NB4 (cell line): ENCODE data around the gene CDRT15.

ENCODE experiments used
- POLR2A ChIP-seq: IDR thresholded peaks from 2 replicates; pipeline ENCODE4 v1.6.1; 2011; ENCODE audit warnings: mild to moderate bottlenecking; ENCODE audit not compliant: insufficient read length; ENCODE audit errors: extremely low read depth
- TF ChIP-seq, protein P1 (sequence below): IDR thresholded peaks from one replicate; pipeline ENCODE4 v1.5.1; 2012; ENCODE audit warnings: low read depth, low read length
- TF ChIP-seq, protein P2 (sequence below): IDR thresholded peaks from 2 replicates; pipeline ENCODE4 v1.6.1; 2011; ENCODE audit warnings: low read depth, low read length

DNA sequence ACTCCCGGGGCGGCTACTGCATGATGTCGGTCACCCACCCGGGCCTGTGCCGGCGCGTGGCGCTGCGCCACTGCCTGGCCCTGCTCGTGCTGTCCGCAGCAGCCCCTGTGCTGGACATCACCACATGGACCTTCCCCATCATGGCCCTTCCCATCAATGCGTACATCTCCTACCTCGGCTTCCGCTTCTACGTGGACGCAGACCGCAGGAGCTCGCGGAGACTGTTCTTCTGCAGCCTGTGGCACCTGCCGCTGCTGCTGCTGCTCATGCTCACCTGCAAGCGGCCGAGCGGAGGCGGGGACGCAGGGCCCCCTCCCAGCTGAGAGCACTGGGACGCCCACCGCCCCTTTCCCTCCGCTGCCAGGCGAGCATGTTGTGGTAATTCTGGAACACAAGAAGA is 29.8 kb downstream of the CDRT15 start:
- no peak for TF ChIP-seq POLR2A
- TF ChIP-seq, protein P1, sequence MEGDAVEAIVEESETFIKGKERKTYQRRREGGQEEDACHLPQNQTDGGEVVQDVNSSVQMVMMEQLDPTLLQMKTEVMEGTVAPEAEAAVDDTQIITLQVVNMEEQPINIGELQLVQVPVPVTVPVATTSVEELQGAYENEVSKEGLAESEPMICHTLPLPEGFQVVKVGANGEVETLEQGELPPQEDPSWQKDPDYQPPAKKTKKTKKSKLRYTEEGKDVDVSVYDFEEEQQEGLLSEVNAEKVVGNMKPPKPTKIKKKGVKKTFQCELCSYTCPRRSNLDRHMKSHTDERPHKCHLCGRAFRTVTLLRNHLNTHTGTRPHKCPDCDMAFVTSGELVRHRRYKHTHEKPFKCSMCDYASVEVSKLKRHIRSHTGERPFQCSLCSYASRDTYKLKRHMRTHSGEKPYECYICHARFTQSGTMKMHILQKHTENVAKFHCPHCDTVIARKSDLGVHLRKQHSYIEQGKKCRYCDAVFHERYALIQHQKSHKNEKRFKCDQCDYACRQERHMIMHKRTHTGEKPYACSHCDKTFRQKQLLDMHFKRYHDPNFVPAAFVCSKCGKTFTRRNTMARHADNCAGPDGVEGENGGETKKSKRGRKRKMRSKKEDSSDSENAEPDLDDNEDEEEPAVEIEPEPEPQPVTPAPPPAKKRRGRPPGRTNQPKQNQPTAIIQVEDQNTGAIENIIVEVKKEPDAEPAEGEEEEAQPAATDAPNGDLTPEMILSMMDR, result no peak
- TF ChIP-seq, protein P2, sequence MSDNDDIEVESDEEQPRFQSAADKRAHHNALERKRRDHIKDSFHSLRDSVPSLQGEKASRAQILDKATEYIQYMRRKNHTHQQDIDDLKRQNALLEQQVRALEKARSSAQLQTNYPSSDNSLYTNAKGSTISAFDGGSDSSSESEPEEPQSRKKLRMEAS, result no peak
